ENCODE measurements around the gene LASP1NB.

Gene LASP1NB

DNA sequence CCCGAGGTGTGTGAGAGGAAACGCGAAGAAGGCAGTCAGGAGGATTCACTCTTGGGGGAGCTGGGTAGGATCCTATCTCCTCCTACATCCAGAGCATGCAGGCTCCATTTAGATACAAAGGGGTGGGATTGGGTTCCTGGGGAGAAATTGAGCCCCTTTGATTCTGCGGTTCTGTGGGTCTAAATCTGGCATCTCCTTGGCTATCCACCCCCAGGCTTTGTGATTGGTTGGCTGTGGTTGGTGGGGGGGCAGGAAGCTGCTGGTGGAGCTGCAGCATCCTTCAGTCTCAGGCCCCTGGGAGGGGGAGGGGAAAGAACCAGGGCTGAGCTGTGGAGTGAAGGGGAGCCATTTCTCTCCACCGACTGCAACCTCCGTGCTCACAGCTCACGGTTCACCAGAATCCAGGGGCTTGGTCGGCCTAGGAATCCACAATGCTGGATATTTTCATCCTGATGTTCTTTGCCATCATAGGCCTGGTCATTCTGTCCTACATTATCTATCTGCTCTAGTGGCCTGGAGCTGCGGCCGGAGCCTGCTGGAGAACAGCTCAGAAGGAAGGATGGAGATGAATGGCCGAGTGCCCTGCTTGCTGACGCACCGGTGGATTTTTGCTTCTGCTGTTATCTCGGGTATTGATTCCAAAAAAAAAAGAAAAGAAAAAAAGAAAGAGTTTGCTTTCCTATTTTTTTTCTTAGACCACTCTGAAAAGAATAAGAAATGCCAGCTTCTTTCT, at the start of gene LASP1NB:
Gene LASP1NB (plus strand): TSS at position 352 of the 733 bp plus-strand sequence.
- FAIRE-seq, result no peak

GRCh38 chr17:38877130-38877851, 48.1 kb upstream of the LASP1NB start:
- no peak for FAIRE-seq

- no peak for FAIRE-seq
Observed at GRCh38 chr17:38879878-38880665, 45.3 kb upstream of the LASP1NB start.

DNA sequence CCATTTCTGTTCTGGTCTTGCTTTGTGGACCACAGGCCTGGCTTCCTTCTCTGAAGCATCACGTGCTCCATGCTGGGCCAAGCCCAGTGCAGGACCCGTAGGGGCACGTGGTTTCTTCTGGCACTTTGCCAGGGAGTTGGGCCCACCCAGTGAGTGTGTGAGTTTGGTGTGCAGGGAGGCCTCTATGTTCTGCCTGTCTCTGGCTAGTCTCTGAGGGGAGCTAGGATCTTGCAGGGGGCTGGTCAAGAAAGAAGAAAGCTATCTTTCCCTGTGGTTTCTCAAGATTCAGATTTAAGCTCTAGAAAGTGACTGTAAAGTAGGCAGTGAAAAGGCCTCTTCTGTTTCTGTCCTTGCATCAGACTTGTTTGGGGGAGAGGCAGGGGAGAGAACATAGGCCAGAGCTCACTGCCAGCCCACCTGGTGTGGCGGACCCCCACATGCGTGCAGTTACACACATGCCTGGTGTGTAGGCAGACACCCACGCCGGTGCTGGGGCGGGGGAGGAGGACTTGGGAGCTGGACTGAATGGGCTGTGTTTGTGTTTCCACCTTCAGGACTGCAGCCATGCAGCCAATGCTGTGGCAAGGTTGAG, 43.7 kb upstream of the LASP1NB start:
- FAIRE-seq, result no peak

- FAIRE-seq, result no peak
Observed at GRCh38 chr17:38882870-38883269, 42.5 kb upstream of the LASP1NB start.

DNA sequence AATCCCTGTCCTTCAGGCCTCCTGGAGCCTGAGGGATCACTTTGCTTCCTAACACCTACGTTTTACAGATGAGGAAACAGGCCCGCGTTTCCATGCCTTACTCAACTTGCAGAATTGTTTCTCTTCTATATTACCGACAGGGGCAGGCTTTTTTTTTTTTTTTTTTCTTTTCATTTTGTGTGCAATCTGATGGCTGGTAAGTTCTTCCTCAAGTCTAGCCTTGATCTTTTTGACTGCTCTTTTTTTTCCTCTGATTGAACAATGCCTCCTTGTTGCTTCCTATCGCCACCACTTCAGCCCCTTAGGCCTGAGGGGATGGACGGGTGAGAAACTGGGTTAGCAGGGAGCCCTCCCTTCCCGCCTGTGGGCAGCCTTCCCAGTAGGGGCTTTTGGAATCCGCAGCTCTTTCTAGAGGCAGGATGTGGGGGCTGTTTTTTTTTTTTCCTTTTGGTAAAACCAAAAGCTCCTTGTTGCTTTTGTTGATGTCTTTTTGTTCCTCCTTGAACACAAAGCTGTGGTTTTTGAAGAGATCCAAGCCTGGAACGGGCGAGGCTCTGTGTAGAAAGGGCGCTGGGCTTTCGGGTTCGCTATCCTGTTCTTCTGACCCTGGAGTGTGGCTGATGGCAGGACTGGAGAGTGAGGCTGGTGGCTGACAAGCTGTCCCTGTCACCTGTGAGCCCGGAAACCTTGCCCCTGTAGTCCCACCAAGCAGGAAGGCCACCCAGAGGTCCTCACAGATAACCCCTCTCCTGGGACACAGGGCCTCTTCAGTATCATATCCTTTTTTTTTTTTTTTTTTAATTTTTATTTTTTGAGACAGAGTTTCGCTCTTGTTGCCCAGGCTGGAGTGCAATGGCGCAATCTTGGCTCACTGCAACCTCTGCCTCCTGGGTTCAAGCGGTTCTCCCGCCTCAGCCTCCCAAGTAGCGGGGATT, 41.6 kb upstream of the LASP1NB start:
- FAIRE-seq, result no peak

GRCh38 chr17:38885044-38885727, 40.2 kb upstream of the LASP1NB start:
- FAIRE-seq, result no peak

GRCh38 chr17:38885728-38886642, 39.4 kb upstream of the LASP1NB start:
- no peak for FAIRE-seq

DNA sequence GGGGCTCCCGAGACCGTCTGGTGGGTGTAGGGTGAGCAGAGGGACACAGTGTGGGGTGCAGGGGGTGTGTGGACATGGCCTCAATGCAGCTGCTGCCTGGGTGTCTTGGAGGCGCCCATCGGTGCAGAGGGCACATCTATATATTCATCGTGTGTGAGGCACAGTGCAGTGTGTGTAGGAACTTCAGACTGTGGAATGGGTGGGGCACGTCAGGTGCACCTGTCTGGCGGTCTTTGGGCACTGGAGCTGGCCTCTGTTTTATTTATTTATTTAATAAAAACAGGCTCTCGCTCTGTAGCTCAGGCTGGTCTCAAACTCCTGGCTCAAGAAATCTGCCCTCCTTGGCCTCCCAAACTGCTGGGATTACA, 38.8 kb upstream of the LASP1NB start:
- no peak for FAIRE-seq

- no peak for FAIRE-seq
Observed at GRCh38 chr17:38888842-38889241, 36.6 kb upstream of the LASP1NB start.

DNA sequence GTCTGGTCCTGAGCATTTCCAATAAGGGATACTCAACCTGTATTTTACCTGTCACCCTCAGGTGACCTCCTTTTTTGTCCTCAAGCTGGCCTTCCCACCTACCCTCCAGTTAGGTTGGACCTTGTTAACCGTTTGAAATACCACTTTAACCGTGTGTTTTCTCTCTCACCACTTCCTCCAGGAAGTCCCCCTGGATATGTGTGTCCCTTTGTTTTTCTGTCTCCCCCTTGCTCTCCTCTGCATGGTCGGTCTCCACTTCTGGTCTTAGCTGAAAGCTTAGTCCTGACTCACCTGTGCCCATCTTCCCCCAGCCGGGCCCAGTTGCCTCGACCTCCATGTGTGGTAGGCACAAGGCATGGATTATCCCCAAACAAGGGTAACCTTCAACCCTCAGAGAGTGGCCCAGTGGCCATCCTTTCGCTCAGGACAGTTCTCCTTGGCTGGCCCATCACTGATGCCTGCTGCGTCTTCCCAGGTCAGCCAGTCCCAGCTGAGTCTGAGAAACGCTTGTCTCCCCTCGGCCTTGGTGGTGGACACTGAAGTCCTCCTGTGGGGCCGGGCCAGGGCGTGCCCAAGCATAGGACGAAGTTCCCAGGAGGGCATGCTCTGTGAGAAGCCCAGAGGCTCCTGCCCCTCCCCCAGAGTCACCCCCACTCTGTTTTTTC, 35.5 kb upstream of the LASP1NB start:
- no peak for FAIRE-seq

DNA sequence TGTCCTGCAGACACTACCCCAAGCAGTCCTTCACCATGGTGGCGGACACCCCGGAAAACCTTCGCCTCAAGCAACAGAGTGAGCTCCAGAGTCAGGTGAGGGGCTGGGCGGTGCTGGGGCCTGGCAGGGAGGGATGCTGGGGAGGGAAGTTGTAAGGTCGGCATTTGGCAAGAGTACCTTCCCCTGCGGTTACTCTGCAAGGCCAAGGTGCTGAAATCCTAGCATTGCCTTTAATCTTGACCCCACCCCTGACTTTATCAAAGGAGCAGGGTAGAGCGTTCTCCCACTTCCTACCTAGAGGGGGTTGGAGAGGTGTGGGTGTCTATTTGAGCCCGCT, 35.0 kb upstream of the LASP1NB start:
- no peak for FAIRE-seq

- no peak for FAIRE-seq
Observed at GRCh38 chr17:38891441-38891840, 34.0 kb upstream of the LASP1NB start.

DNA sequence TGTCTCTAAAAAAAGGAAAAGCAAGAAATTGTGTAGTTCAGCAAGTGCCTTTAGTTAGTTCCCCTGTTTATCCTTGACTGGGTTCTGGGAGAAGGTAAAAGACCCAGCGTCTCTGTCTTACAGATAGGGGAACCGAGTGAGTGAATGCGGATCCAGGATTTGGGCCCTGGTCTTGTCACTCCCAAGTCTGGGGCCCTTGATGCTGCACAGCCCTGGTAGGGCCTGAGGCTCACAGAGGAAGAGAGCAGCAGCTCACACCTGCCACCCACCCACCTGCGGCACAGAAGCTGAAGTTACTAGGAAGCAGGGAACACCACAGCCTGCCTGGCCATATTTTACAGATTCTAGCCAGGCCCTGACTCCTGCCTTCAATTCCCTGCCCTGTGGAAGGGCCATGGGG, 33.3 kb upstream of the LASP1NB start:
- no peak for FAIRE-seq

DNA sequence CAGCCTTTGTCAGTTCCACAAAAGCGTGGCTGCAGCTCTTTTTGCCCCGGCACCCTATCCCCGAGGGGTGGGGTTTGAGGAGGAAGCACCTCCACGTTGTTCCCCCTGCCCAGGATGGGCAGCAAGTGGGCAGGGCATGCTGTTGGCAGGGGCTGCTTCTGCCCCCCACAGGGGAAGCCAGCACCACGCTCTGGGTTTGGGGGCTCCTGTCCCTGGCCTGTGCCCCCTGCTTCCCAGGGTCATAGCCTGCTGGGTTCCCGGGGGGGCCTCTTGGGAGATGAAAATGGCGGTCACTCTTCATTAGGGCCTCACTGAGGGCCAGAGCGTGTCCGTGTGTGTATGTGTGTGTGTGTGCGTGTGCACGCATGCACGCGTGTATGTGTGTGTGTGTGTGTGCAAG, 32.8 kb upstream of the LASP1NB start:
- no peak for FAIRE-seq

- no peak for FAIRE-seq
Observed at GRCh38 chr17:38893113-38893512, 32.3 kb upstream of the LASP1NB start.

DNA sequence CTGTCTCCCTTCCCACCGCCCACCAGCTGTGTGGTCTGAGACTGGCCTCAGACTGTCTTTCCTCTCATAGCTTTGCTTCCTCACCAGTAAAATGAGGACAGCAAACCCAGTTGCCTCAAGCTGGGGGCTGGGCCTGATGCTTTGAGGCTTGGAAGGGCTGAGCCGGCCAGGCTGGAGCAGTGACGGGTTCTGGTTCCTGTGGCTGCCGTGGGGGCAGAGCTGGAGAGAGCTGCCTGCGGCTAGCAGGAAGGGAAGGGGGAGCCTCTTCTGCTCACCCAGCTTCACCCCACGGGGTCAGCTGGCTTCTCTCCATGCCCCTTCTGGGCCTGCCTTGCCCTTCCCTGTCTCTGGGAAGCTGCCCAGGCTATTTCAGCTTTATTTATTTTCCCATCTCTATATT, 31.8 kb upstream of the LASP1NB start:
- FAIRE-seq, result no peak

- FAIRE-seq, result no peak
Observed at GRCh38 chr17:38894276-38894675, 31.1 kb upstream of the LASP1NB start.

DNA sequence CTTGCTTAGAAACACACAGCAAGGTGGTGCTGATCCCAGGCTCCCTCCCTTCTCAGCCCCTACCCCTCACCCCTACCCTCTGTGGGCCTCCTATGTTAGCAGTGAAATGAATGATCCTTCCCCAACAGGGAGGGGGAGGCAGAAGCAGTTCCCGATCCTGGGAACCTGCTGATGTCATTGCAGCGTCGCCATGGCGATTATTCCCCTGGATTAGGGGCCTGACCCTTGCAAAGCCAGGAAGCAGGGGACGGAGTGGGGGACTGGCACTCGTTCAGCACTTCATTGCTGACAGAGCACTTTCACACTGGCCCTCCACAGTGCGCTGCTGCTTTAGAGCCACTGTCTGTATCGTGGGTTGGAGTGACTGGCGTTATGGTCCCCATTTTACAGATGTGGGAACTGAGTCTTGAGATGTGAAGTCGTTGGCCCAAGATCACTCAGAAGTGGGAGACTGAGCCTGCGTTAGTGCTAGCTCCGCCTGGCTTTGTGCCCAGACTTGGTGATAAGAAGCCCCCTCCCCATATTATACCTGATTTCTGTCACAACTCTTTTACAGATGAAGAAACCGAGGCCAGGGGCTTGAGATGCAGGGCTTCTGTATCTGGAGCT, 29.0 kb upstream of the LASP1NB start:
- FAIRE-seq, result no peak
